ENCODE results near the gene PARN. TPM values are rescaled to one million over a fixed set of nuclear protein-coding genes. Genes with fewer than 3 reads are reported as not detected.

PARN gene
- total and polyA plus RNA-seq, 2 of the 8 experiments (the other 6 are each of a cell fraction or from before 2014, with no cell fraction given), result 24.5 to 44.6 TPM

GRCh38 chr16:14428043-14428442 is 202.0 kb downstream of the PARN start (continued):
- TF ChIP-seq ATF3 (IDR thresholded peaks at IDR 0.05; ENCODE audit: insufficient read depth, low read depth, low read length) (no peak), BRCA1 (IDR thresholded peaks at IDR 0.05; ENCODE audit: low read depth, low read length) (no peak)
